ENCODE measurements around the gene PCBP1.
"Not testable (repeated sequence)": the region's sequence is repeated elsewhere in the genome, so short reads cannot be mapped to it uniquely, and the experiment has no call there.

PCBP1 gene

GRCh38 chr2:70123051-70123828 is 36.0 kb downstream of the PCBP1 start:
- no peak for DNase-seq (ENCODE audit: extremely low read depth in 1 of 2, low read depth in 1 of 2)

GRCh38 chr2:70123829-70124116 is 36.5 kb downstream of the PCBP1 start:
- DNase-seq (ENCODE audit: extremely low read depth in 1 of 2, low read depth in 1 of 2): no peak

DNA sequence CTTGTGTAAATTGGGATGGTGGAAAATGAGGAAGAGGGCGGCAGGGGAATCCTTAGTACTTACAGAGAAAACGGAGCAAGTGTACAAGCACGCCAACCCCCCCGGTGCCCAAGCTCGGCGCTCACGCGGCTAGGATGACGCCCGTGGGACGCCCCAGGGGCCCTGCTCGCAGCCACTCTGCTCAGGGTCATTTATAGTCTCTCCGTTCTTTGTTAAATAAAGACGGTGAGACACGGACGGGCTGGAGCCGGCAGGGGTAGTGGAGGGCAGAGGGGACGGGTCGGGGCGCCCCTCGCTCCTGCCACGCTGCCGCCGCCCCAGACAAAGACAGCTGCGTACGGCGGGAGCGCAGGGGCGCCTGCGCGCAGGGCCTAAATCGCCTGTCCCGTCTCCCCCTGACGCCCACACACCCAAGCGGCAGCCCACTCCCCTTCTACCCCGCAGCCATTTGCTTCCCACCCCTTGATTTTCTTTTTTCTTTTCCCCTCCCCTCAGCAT is 37.8 kb downstream of the PCBP1 start:
- no peak for DNase-seq (ENCODE audit: extremely low read depth in 1 of 2, low read depth in 1 of 2)

- no peak for DNase-seq (ENCODE audit: extremely low read depth in 1 of 2, low read depth in 1 of 2)
Observed at GRCh38 chr2:70125498-70125898, 38.2 kb downstream of the PCBP1 start.

GRCh38 chr2:70126413-70126812 is 39.1 kb downstream of the PCBP1 start:
- no peak for DNase-seq (ENCODE audit: extremely low read depth in 1 of 2, low read depth in 1 of 2)

DNA sequence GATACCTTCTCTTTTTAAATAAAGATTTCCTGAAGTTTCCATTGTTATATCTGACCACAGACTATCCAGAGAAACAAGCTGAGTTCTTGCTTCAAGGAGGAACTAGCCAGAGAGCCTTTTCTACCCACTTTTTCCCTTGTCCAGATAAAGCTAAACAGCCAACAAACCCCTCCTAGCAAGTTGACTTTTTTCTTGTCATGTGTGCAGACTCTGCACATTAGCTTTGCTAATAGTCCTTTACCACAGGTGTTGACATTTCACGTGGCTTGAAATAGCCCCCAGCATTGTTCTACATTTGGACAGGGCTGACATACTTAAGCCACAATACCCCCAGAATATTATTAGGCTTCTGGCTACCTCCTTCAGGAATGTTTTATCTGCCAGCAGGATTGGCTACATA is 40.7 kb downstream of the PCBP1 start:
- no peak for DNase-seq (ENCODE audit: extremely low read depth in 1 of 2, low read depth in 1 of 2)

DNA sequence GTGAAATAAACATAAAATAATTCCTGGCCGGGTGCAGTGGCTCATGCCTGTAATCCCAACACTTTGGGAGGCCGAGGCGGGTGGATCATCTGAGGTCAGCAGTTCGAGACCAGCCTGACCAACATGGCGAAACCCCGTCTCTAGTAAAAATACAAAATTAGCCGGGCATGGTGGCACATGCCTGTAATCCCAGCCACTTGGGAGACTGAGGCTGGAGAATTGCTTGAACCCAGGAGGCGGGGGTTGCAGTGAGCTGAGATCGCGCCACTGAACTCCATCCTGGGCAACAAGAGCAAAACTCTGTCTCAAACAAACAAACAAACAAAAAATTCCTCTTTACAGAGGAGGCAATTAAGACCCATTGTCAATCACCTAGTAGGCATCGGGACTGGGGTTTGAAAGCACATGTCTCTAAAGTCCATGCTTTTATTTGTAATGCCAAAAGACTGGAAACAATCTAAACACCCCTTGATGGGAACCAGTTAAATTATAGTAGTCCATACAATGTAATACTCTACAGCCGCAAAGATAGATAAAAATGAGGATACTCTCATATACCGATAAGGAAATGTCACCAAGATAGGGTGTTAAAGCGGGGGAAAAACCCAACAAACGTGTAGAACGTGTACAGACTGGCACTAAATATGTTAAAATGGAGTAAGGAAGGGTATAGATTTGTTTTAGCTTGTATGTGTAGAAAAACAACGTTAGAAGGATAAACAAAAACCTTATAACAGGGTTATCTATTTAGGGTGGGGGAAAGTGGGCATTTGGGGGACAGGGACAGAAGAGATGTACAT is 44.3 kb downstream of the PCBP1 start:
- not testable (repeated sequence) for DNase-seq (ENCODE audit: extremely low read depth in 1 of 2, low read depth in 1 of 2)

GRCh38 chr2:70132244-70133126 is 45.2 kb downstream of the PCBP1 start:
- DNase-seq (ENCODE audit: extremely low read depth in 1 of 2, low read depth in 1 of 2): no peak

DNA sequence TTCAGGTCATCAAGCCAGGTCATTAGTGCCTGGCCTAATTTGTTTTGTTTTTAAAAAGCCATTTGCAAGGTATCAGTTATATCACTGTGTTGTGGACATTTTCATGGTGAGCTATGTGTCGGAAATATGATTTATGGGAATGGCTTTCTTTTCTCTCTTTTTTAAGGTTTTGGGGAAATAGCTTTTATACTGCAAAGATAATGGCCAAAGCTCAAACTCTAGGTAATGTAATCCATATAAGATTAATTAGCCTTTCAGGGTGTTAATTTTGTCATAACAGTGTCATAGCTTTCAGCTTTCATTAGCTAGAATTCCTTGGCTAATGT is 45.8 kb downstream of the PCBP1 start:
- DNase-seq (ENCODE audit: extremely low read depth in 1 of 2, low read depth in 1 of 2): no peak

DNA sequence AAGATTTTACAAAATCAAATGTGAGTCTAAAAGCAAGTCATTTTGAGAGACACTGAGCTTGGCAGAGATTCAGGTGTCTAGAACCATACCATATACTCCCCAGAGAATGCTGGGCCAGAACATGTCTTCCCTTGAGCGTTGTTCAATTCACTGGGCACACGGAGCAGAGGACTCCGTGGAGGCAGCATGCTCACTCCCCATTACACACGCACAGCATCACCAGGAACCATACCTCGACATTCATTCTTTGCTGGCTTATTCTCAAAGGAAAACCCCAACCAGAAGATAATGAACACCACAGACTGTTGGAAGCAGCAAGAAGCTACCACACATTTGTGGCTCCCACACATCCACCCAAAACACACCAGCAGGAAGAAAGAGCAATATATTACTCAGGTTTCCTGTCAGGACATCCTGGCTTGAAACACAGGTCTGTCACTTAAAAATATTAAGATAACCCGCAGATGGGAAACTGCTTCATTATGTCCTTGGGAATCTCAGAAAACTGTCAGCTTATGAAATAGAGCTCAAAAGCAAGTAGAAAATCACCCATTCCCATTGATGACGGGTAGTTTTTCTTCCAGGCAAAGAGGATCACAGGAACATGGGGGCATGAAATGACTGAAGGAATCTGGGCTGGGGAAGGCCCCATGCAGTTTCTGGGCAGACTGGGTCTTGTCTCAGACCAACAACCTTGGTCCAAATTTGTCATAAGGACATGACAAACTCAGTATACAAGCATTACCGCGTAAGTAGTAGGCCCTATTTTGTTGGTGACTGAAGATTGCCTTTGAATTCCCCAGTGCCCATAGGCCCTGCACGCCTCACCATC is 46.4 kb downstream of the PCBP1 start:
- no peak for DNase-seq (ENCODE audit: extremely low read depth in 1 of 2, low read depth in 1 of 2)

GRCh38 chr2:70134323-70134983 is 47.2 kb downstream of the PCBP1 start:
- not testable (repeated sequence) for DNase-seq (ENCODE audit: extremely low read depth in 1 of 2, low read depth in 1 of 2)

All from activated CD8-positive, alpha-beta memory T cell treated with anti-CD3 and anti-CD28 coated beads for 1 hour (primary cell).